Smooth muscle cell (in vitro differentiated cells): ENCODE data around the gene DDX51. TPM values are rescaled to one million over a fixed set of nuclear protein-coding genes. Genes with fewer than 3 reads are reported as not detected.

Experiments
- DNase-seq: peaks from one replicate; lab custom pipeline; 2025; ENCODE audit not compliant: unreplicated experiment; lab: John Stamatoyannopoulos, UW
- H2AFZ ChIP-seq: fragments of 200-600 bp; sonication (generic); 2 replicates; pipeline ENCODE4 v1.6.0; 2016; ENCODE audit warnings: antibody characterized with exemption, low read depth, mild to moderate bottlenecking
- H3F3A ChIP-seq: fragments of 200-600 bp; sonication (generic); 2 replicates; pipeline ENCODE4 v1.6.0; 2017; ENCODE audit warnings: antibody characterized with exemption, low read depth
- H3K27ac ChIP-seq: fragments of 200-600 bp; sonication (generic); 2 replicates; pipeline ENCODE4 v1.5.1; 2016; ENCODE audit warnings: low read depth, mild to moderate bottlenecking
- H3K27me3 ChIP-seq: fragments of 200-600 bp; sonication (generic); 2 replicates; pipeline ENCODE4 v1.6.1; 2016; ENCODE audit warnings: low read depth, mild to moderate bottlenecking
- H3K36me3 ChIP-seq: fragments of 200-600 bp; sonication (generic); 2 replicates; pipeline ENCODE4 v1.5.1; 2016; ENCODE audit warnings: low read depth
- H3K4me1 ChIP-seq: fragments of 200-600 bp; sonication (generic); 2 replicates; pipeline ENCODE4 v1.5.1; 2016; ENCODE audit warnings: low read depth
- H3K4me2 ChIP-seq: fragments of 200-600 bp; sonication (generic); 2 replicates; pipeline ENCODE4 v1.6.0; 2016; ENCODE audit warnings: mild to moderate bottlenecking
- H3K4me3 ChIP-seq: fragments of 200-600 bp; sonication (generic); 2 replicates; pipeline ENCODE4 v1.5.1; 2016; ENCODE audit warnings: mild to moderate bottlenecking
- H3K79me2 ChIP-seq: fragments of 200-600 bp; sonication (generic); 2 replicates; pipeline ENCODE4 v1.6.0; 2016; ENCODE audit warnings: low read depth, mild to moderate bottlenecking
- H3K9ac ChIP-seq: fragments of 200-600 bp; sonication (generic); 2 replicates; pipeline ENCODE4 v1.6.0; 2016; ENCODE audit warnings: low read depth
- H3K9me3 ChIP-seq: fragments of 200-600 bp; sonication (generic); replicated peaks from 2 replicates; pipeline ENCODE4 v1.5.1; 2016; ENCODE audit warnings: low read depth
- H4K20me1 ChIP-seq: fragments of 200-600 bp; sonication (generic); 2 replicates; pipeline ENCODE4 v1.6.0; 2016; ENCODE audit warnings: low read depth
- CTCF ChIP-seq: fragments of 200-600 bp; sonication (generic); IDR thresholded peaks from 2 replicates; pipeline ENCODE4 v1.5.1; 2017; ENCODE audit warnings: borderline replicate concordance, mild to moderate bottlenecking, antibody characterized with exemption; ENCODE audit not compliant: insufficient read depth, poor library complexity, severe bottlenecking
- WGBS: methylation state at CpG from one replicate; pipeline ENCODE4 v1.1.7; 2016; ENCODE audit warnings: low lambda C conversion rate; 5-methylcytosine and 5-hydroxymethylcytosine counted together
- polyA plus RNA-seq: library from polyadenylated mRNA; unstranded; fragments of >200 nt; fragmentation: Nextera tagmentation; extraction: Ambion mirVana; gene quantifications from 2 replicates; pipeline ENCODE4 v1.2.1, GENCODE V29; 2016
- total RNA-seq: library from RNA; depleted of rRNA; stranded (reverse); fragments of >200 nt; gene quantifications from 2 replicates; pipeline ENCODE4 v1.2.3, GENCODE V29; 2014

The DDX51 gene
- total and polyA plus RNA-seq, 2 experiments from 2014 or later: 1.6 to 12.5 TPM

- Histone ChIP-seq H3K27me3 (no peaks in the 10 kb centered on the region), H3F3A (no peaks in the 10 kb centered on the region), H3K4me1 (no peaks in the 10 kb centered on the region), H2AFZ (no peak overlapping the region), H3K79me2 (no peaks in the 10 kb centered on the region), H4K20me1 (no peaks in the 10 kb centered on the region), H3K9ac (no peak overlapping the region), H3K9me3 (no peaks in the 10 kb centered on the region), H3K36me3 (no peaks in the 10 kb centered on the region), H3K27ac (no peak overlapping the region), H3K4me2 (no peak overlapping the region), H3K4me3 (no peak overlapping the region)
- 94% methylated on average over 35 of the region's 37 CpGs for WGBS
- no peak for DNase-seq
- TF ChIP-seq CTCF: no peak
These were observed 14.8 kb upstream of the DDX51 start for GRCh38 chr12:132158677-132159554.

GRCh38 chr12:132157733-132158409 lies 13.8 kb upstream of the DDX51 start:
- Histone ChIP-seq H3K27me3 (no peaks in the 10 kb centered on the region), H3F3A (no peaks in the 10 kb centered on the region), H3K4me1 (no peaks in the 10 kb centered on the region), H3K9me3 (no peaks in the 10 kb centered on the region), H3K36me3 (no peaks in the 10 kb centered on the region), H2AFZ (no peak overlapping the region), H3K79me2 (no peaks in the 10 kb centered on the region), H3K27ac (no peak overlapping the region), H3K4me3 (no peak overlapping the region), H4K20me1 (peaks cover 5% of the 10 kb centered on the region), H3K9ac (no peak overlapping the region), H3K4me2 (no peak overlapping the region)
- DNase-seq: no peak
- TF ChIP-seq CTCF: no peak
- WGBS: 98% methylated on average over 5 of the region's 5 CpGs

DNA sequence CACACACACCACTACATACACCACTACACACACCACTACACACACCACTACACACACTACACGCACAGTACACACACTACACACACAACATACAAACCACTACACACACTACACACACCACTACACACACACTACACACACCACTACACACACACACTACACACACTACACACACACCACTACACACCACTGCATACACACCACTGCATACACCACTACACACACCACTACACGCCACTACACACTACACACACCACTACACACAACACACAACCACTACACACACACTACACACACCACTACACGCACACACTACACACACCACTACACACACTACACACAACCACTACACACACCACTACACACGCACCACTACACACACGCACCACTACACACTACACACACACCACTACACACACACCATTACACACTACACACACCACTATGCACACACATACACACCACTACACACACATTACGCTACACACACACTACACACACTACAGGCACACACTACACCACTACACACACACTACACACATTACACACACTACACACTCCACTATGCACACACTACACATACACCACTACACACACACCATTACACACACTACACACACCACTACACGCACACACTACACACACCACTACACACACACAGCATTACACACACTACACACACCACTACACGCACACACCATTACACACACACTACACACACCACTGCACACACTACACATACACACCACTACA lies 12.6 kb upstream of the DDX51 start:
- no peak for TF ChIP-seq CTCF
- 90% methylated on average over 7 of the region's 8 CpGs for WGBS

More for the DNA sequence above, 12.6 kb upstream of the DDX51 start:
- H3F3A ChIP-seq: no peaks in the 10 kb centered on the region
- H2AFZ ChIP-seq: no peak overlapping the region
- H3K9ac ChIP-seq: no peak overlapping the region
- H3K4me3 ChIP-seq: no peak overlapping the region
- no peak overlapping the region for H3K27ac ChIP-seq
- no peak for DNase-seq
- H3K4me2 ChIP-seq: no peak overlapping the region
- H4K20me1 ChIP-seq: peaks cover 5% of the 10 kb centered on the region
- H3K4me1 ChIP-seq: no peaks in the 10 kb centered on the region
- no peaks in the 10 kb centered on the region for H3K36me3 ChIP-seq
- H3K27me3 ChIP-seq: no peaks in the 10 kb centered on the region
- H3K79me2 ChIP-seq: no peaks in the 10 kb centered on the region
- H3K9me3 ChIP-seq: no peaks in the 10 kb centered on the region
